PC-3 (cell line): Measurements from ENCODE around the gene KLHL40.

ENCODE experiments used
- EZH2 ChIP-seq: fragments of 300-600 bp; sonication (generic); IDR thresholded peaks from one replicate; pipeline ENCODE4 v1.6.1; 2017; ENCODE audit warnings: antibody characterized with exemption, mild to moderate bottlenecking, low read length; ENCODE audit not compliant: unreplicated experiment
- EZH2phosphoT487 ChIP-seq: fragments of 300-600 bp; sonication (generic); IDR thresholded peaks from 2 replicates; pipeline ENCODE4 v1.6.1; 2018; ENCODE audit warnings: mild to moderate bottlenecking, antibody characterized with exemption, low read length, borderline replicate concordance
- TF ChIP-seq, protein P1 (sequence below): fragments of 300-600 bp; sonication (generic); conservative IDR thresholded peaks from 2 replicates; pipeline ENCODE4 v1.5.1; 2017; ENCODE audit warnings: antibody characterized with exemption, low read depth, mild to moderate bottlenecking, low read length

DNA sequence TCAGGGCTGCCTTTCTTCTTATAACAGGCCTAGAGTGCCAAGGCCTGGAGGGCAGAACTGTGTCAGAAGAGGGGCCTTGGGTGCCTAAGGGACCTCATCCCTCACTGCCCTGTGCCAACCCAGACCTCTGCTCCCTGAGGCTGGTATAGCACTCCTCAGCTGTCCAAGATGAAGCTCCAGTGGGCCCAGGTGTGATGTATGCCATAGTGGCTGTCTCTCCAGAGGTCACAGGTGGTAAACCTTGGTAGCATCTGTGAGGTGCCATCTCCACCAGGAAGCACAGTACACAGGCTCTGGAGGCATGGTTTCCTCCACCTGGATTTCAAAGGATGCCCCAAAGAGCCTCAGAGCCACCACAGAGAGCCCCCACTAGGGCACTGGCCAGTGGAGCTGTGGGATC, 12.3 kb upstream of the KLHL40 start:
- TF ChIP-seq EZH2phosphoT487 (no peak), EZH2 (no peak)
- TF ChIP-seq, protein P1, sequence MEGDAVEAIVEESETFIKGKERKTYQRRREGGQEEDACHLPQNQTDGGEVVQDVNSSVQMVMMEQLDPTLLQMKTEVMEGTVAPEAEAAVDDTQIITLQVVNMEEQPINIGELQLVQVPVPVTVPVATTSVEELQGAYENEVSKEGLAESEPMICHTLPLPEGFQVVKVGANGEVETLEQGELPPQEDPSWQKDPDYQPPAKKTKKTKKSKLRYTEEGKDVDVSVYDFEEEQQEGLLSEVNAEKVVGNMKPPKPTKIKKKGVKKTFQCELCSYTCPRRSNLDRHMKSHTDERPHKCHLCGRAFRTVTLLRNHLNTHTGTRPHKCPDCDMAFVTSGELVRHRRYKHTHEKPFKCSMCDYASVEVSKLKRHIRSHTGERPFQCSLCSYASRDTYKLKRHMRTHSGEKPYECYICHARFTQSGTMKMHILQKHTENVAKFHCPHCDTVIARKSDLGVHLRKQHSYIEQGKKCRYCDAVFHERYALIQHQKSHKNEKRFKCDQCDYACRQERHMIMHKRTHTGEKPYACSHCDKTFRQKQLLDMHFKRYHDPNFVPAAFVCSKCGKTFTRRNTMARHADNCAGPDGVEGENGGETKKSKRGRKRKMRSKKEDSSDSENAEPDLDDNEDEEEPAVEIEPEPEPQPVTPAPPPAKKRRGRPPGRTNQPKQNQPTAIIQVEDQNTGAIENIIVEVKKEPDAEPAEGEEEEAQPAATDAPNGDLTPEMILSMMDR: no peak
